BE2C (cell line): ENCODE data around the gene PHLDB2.
A peak's percentile ranks its signal among the peaks of the same experiment; 100 is the strongest.

Experiments
- DNase-seq: peaks from one replicate; pipeline ENCODE4 v3.0.0-alpha.2; 2020
- H3K27me3 ChIP-seq: fragments of 250-450 bp; sonication (Bioruptor Pico); 2 replicates; pipeline ENCODE4 v1.5.1; 2020; ENCODE audit warnings: mild to moderate bottlenecking
- H3K36me3 ChIP-seq: fragments of 250-450 bp; sonication (Bioruptor Pico); 2 replicates; pipeline ENCODE4 v1.5.1; 2020; ENCODE audit warnings: mild to moderate bottlenecking
- H3K4me1 ChIP-seq: fragments of 250-450 bp; sonication (Bioruptor Pico); 2 replicates; pipeline ENCODE4 v1.5.1; 2020
- H3K4me3 ChIP-seq: 2 replicates; pipeline ENCODE4 v1.5.1; 2011; ENCODE audit warnings: low read depth, low read length
- H3K9me3 ChIP-seq: fragments of 250-450 bp; sonication (Bioruptor Pico); 2 replicates; pipeline ENCODE4 v1.5.1; 2020
- TF ChIP-seq, protein P1 (sequence below): IDR thresholded peaks from 2 replicates; pipeline ENCODE4 v1.5.1; 2012; ENCODE audit warnings: mild to moderate bottlenecking, low read depth, low read length

The PHLDB2 gene

DNA sequence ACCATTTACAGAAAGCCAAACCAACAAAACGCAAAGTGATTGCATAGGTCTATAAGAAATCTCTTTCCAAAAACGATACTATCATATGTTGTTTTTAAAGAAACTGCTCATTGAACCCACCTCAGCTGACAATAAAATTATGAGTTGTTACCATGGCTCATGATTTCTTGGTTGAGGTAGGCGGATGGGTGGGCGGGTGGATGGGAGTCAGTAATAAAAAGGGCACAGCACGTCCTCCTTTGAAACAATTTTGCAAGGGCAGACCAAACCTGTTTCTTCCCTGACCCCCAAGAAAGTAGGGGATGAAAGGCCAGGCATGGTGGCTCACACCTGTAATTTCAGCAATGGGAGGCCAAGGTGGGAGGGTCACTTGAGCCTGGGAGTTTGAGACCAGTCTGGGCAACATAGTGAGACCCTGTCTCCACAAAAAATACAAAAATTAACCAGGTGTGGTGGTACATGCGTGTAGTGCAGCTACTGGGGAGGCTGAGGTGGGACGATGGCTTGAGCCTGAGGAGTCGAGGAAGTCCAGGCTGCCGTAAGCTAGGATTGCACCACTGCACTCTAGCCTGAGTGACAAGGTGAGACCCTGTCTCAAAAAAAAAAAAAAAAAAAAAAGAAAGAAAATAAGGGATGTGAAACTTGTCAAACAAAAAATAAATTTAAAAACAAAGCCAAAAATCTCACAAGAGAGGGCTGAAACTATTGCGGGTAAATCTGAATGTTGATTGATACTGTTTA lies 121.8 kb downstream of the PHLDB2 start:
- Histone ChIP-seq H3K9me3 (no peaks in the 10 kb centered on the region), H3K36me3 (no peaks in the 10 kb centered on the region), H3K4me1 (no peaks in the 10 kb centered on the region), H3K27me3 (no peaks in the 10 kb centered on the region), H3K4me3 (no peak overlapping the region)
- TF ChIP-seq, protein P1, sequence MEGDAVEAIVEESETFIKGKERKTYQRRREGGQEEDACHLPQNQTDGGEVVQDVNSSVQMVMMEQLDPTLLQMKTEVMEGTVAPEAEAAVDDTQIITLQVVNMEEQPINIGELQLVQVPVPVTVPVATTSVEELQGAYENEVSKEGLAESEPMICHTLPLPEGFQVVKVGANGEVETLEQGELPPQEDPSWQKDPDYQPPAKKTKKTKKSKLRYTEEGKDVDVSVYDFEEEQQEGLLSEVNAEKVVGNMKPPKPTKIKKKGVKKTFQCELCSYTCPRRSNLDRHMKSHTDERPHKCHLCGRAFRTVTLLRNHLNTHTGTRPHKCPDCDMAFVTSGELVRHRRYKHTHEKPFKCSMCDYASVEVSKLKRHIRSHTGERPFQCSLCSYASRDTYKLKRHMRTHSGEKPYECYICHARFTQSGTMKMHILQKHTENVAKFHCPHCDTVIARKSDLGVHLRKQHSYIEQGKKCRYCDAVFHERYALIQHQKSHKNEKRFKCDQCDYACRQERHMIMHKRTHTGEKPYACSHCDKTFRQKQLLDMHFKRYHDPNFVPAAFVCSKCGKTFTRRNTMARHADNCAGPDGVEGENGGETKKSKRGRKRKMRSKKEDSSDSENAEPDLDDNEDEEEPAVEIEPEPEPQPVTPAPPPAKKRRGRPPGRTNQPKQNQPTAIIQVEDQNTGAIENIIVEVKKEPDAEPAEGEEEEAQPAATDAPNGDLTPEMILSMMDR: no peak
- no peak for DNase-seq

DNA sequence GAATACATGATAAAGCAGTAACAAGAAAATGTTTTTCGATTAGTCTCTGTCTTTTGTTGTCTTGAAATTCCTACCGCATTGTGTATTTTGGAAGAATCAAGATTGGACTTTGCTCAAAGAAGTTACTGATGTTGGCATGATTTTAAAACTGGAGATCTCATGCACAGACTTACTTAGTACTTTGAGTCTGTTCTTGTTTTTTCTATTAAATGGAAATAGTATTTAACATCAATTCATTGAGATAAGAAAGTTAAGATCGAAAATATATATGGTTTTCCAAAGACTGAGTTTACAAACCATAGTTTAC lies 122.3 kb downstream of the PHLDB2 start:
- no peaks in the 10 kb centered on the region for H3K4me1 ChIP-seq
- TF ChIP-seq, protein P1: no peak
- DNase-seq: no peak
- no peaks in the 10 kb centered on the region for H3K9me3 ChIP-seq
- H3K4me3 ChIP-seq: no peak overlapping the region
- no peaks in the 10 kb centered on the region for H3K27me3 ChIP-seq
- no peaks in the 10 kb centered on the region; the same call in 1 of the 2 replicates for H3K36me3 ChIP-seq

- no peaks in the 10 kb centered on the region for H3K27me3 ChIP-seq
- DNase-seq: no peak
- H3K4me1 ChIP-seq: no peaks in the 10 kb centered on the region
- no peak overlapping the region for H3K4me3 ChIP-seq
- no peaks in the 10 kb centered on the region for H3K9me3 ChIP-seq
- TF ChIP-seq, protein P1: no peak
- H3K36me3 ChIP-seq: peaks cover 6% of the 10 kb centered on the region
Measured at GRCh38 chr3:111984636-111985298, 125.7 kb downstream of the PHLDB2 start.

DNA sequence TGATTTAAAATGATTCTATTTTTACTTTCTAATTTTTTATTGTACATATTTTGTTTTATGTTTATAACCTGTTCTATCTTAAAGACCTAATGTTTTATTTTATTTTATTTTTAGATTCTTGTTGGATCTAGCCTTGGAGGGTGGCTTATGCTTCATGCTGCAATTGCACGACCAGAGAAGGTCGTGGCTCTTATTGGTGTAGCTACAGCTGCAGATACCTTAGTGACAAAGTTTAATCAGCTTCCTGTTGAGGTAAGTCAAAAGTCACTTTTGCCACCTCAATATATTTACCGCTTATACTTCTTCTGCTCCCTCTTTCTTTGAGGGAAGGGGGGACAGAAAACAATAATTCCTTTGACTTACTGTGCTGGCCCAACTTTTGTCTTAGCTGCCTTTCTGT lies 127.7 kb downstream of the PHLDB2 start:
- Histone ChIP-seq H3K9me3 (no peaks in the 10 kb centered on the region), H3K36me3 (peaks cover 11% of the 10 kb centered on the region), H3K4me3 (no peak overlapping the region), H3K4me1 (no peaks in the 10 kb centered on the region), H3K27me3 (no peaks in the 10 kb centered on the region)
- TF ChIP-seq, protein P1: no peak
- no peak for DNase-seq

GRCh38 chr3:111989061-111989678 lies 130.1 kb downstream of the PHLDB2 start:
- Histone ChIP-seq H3K4me3 (no peak overlapping the region), H3K36me3 (peaks cover 15% of the 10 kb centered on the region), H3K4me1 (no peaks in the 10 kb centered on the region), H3K9me3 (no peaks in the 10 kb centered on the region), H3K27me3 (no peaks in the 10 kb centered on the region)
- DNase-seq: no peak
- TF ChIP-seq, protein P1: peak; percentile 87

DNA sequence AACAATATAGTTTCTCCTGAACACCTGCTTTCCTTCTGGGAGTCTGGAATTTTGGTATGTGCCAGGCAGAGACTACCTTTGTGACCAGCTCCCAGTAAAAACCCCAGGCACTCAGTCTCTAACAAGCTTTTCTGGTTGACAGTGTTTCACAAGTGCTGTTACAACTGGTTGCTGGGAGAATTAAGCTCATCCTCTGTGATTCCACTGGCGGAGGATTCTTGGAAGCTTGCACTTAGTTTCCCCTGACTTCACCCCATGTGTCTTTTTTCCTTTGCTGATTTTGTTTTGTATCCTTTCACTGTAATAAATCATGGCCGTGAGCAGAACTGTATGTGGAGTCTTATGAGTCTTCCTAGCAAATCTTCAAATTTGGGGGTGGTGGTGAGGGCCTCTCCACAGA lies 134.0 kb downstream of the PHLDB2 start:
- H3K9me3 ChIP-seq: no peaks in the 10 kb centered on the region
- H3K4me1 ChIP-seq: no peaks in the 10 kb centered on the region
- no peaks in the 10 kb centered on the region for H3K27me3 ChIP-seq
- DNase-seq: no peak
- H3K36me3 ChIP-seq: peaks cover 12% of the 10 kb centered on the region
- no peak overlapping the region for H3K4me3 ChIP-seq
- TF ChIP-seq, protein P1: no peak
